Endothelial cell (in vitro differentiated cells): ENCODE measurements around the gene FBXW7. TPM values are rescaled to one million over a fixed set of nuclear protein-coding genes. Genes with fewer than 3 reads are reported as not detected.

ENCODE experiments used
- DNase-seq: peaks from one replicate; pipeline ENCODE4 v3.0.0; 2021; ENCODE audit warnings: low spot score
- H3K27ac Mint-ChIP-seq: one replicate; pipeline ENCODE4 v1.8.0; 2021; ENCODE audit warnings: mixed read lengths, inconsistent platforms; ENCODE audit not compliant: unreplicated experiment
- H3K27me3 Mint-ChIP-seq: one replicate; pipeline ENCODE4 v1.8.0; 2021; ENCODE audit warnings: mild to moderate bottlenecking, moderate library complexity, mixed read lengths, inconsistent platforms; ENCODE audit not compliant: unreplicated experiment
- H3K36me3 Mint-ChIP-seq: one replicate; pipeline ENCODE4 v1.8.0; 2021; ENCODE audit warnings: mild to moderate bottlenecking, low read depth, mixed read lengths, inconsistent platforms; ENCODE audit not compliant: unreplicated experiment
- H3K4me1 Mint-ChIP-seq: one replicate; pipeline ENCODE4 v1.8.0; 2021; ENCODE audit warnings: mild to moderate bottlenecking, mixed read lengths, inconsistent platforms; ENCODE audit not compliant: unreplicated experiment
- H3K4me3 Mint-ChIP-seq: one replicate; pipeline ENCODE4 v1.8.0; 2021; ENCODE audit warnings: mild to moderate bottlenecking, mixed read lengths, inconsistent platforms; ENCODE audit not compliant: unreplicated experiment
- H3K9me3 Mint-ChIP-seq: one replicate; pipeline ENCODE4 v1.8.0; 2021; ENCODE audit warnings: mixed read lengths, inconsistent platforms; ENCODE audit not compliant: unreplicated experiment
- total RNA-seq: library from RNA; stranded (reverse); fragmentation: NEBNext Ultra II Directional; extraction: Animal tissue kit (Norgen Biotek cat#: 25700); gene quantifications from one replicate; pipeline ENCODE4 v1.2.1, GENCODE V29; 2021; ENCODE audit not compliant: unreplicated experiment
- TF ChIP-seq, protein P1 (sequence below): fragments of 200-600 bp; sonication (generic); IDR thresholded peaks from one replicate; pipeline ENCODE4 v1.5.0; 2021; ENCODE audit warnings: antibody characterized with exemption; ENCODE audit not compliant: unreplicated experiment

The FBXW7 gene
- total RNA-seq, 1 donor from 2014 or later = 44.7 TPM

DNA sequence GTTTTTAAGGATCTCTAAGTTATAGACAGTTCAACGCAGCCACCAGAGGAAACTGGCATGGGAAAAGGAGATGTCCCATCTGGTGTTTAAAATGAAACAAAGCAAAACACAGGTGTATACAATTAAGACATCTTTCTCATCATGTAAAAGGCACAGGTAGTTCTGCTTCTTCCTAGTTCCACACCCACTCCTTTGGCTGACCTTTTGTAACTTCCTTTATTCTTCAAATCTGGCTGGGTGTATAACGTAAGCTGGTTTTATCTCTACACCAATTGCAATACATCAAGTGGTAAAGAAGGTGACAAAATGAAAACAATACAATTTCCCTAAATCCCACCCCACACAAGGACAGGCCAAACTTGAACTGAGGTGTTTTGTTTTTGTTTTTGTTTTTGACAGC is 27.3 kb upstream of the FBXW7 start:
- no peak for DNase-seq
- H3K9me3 Mint-ChIP-seq = no peaks in the 10 kb centered on the region
- TF ChIP-seq, protein P1, sequence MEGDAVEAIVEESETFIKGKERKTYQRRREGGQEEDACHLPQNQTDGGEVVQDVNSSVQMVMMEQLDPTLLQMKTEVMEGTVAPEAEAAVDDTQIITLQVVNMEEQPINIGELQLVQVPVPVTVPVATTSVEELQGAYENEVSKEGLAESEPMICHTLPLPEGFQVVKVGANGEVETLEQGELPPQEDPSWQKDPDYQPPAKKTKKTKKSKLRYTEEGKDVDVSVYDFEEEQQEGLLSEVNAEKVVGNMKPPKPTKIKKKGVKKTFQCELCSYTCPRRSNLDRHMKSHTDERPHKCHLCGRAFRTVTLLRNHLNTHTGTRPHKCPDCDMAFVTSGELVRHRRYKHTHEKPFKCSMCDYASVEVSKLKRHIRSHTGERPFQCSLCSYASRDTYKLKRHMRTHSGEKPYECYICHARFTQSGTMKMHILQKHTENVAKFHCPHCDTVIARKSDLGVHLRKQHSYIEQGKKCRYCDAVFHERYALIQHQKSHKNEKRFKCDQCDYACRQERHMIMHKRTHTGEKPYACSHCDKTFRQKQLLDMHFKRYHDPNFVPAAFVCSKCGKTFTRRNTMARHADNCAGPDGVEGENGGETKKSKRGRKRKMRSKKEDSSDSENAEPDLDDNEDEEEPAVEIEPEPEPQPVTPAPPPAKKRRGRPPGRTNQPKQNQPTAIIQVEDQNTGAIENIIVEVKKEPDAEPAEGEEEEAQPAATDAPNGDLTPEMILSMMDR = no peak
- no peak overlapping the region for H3K27ac Mint-ChIP-seq
- H3K27me3 Mint-ChIP-seq = peaks cover 3% of the 10 kb centered on the region
- no peaks in the 10 kb centered on the region for H3K4me1 Mint-ChIP-seq
- H3K4me3 Mint-ChIP-seq = no peak overlapping the region
- no peaks in the 10 kb centered on the region for H3K36me3 Mint-ChIP-seq

DNA sequence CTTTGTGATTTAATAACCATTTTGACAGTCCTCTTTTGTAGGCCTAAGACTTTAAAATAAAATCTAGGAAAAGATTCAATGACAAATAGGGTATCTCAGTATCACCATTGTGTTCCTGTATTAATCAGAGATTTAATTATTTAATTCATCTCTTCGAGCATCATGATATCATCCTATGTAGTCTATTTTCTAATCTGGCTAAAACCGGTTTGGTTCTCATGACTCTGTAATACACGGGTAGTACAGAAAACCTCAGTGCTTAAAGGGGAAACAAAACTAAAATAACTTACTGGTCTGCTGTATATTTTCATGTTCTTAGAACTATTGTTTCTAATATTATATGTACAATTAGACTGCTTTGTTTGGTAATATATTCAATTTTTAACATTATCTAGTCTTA is 23.7 kb upstream of the FBXW7 start:
- Mint-ChIP-seq H3K4me1 (no peaks in the 10 kb centered on the region), H3K9me3 (no peaks in the 10 kb centered on the region), H3K27ac (no peak overlapping the region), H3K27me3 (peaks cover 5% of the 10 kb centered on the region), H3K36me3 (no peaks in the 10 kb centered on the region), H3K4me3 (no peak overlapping the region)
- TF ChIP-seq, protein P1 = no peak
- no peak for DNase-seq

DNA sequence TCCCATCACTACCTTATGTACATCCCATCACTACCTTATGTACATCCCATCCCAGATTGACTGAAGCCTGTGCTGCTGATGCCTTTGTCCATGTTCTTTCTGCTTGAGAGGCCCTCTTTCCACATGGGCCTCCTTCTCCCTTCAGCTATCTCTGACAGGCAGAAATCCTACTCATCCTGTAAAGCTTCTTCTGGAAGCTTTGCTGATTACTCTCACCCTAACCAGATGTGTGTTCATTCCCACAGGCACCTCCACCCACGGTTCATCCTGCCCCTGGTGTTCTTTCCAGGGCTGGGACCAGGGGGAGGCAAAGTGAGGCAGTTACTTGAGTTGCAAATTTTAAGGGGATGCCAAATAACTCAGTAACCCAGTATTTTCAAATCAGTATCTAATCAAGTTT is 22.5 kb upstream of the FBXW7 start:
- TF ChIP-seq, protein P1 = no peak
- Mint-ChIP-seq H3K4me1 (peaks cover 6% of the 10 kb centered on the region), H3K27ac (peak overlapping the region; percentile 22), H3K4me3 (no peak overlapping the region), H3K27me3 (peaks cover 4% of the 10 kb centered on the region), H3K36me3 (no peaks in the 10 kb centered on the region), H3K9me3 (no peaks in the 10 kb centered on the region)
- DNase-seq = no peak

DNA sequence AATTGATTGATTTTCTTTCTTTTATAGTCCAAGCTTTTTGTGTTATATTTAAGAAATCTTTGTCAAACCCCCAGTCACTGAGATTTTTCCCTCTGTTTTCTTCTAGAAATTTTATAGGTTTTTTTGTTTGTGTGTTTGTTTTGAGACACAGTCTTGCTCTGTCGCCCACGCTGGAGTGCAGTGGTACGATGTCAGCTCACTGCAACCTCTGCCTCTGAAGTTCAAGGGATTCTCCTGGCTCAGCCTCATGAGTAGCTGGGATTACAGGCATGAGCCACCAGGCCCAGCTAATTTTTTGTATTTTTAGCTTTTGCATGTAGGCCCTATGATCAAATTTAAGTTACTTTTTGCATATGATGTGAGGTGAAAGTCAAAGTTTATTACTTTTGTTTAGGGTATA is 20.9 kb upstream of the FBXW7 start:
- Mint-ChIP-seq H3K4me3 (no peak overlapping the region), H3K9me3 (no peaks in the 10 kb centered on the region)

DNA sequence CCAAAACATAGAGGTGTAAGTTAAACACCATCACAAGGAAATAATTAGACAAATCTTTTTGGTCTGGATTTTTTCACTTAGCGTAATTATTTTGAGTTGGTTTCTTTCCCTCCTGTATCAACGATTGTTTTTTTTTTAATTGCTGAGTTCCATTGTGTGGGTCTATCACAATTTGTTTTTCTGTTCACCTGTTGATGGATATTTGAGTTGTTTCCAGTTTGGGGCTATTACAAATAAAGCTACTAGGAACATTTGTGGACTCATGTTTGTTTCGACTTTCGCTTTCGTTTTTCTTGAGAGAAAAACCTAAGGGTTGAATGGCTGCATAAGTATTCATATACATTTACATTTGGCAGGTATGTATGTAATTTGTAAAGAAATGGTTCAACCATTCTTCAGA is 20.4 kb upstream of the FBXW7 start:
- H3K9me3 Mint-ChIP-seq = no peaks in the 10 kb centered on the region
- H3K27ac Mint-ChIP-seq = no peak overlapping the region
- TF ChIP-seq, protein P1 = no peak
- no peak for DNase-seq
- H3K27me3 Mint-ChIP-seq = peaks cover 3% of the 10 kb centered on the region
- peaks cover 6% of the 10 kb centered on the region for H3K4me1 Mint-ChIP-seq
- no peak overlapping the region for H3K4me3 Mint-ChIP-seq
- H3K36me3 Mint-ChIP-seq = no peaks in the 10 kb centered on the region

More for the DNA sequence above, 20.9 kb upstream of the FBXW7 start:
- Mint-ChIP-seq H3K27ac (no peak overlapping the region), H3K4me1 (peaks cover 6% of the 10 kb centered on the region), H3K36me3 (no peaks in the 10 kb centered on the region), H3K27me3 (peaks cover 4% of the 10 kb centered on the region)
- DNase-seq = no peak
- TF ChIP-seq, protein P1 = no peak
